WERI-Rb-1 (cell line): ENCODE measurements around the gene TM4SF5.

Experiments
- DNase-seq: peaks from one replicate; pipeline ENCODE4 v3.0.0-alpha.2; 2020
- H3K27ac ChIP-seq: fragments of 250-450 bp; sonication (Bioruptor Pico); 2 replicates; pipeline ENCODE4 v1.5.1; 2020; ENCODE audit warnings: mild to moderate bottlenecking, moderate library complexity
- H3K27me3 ChIP-seq: fragments of 250-450 bp; sonication (Bioruptor Pico); 2 replicates; pipeline ENCODE4 v1.5.1; 2021; ENCODE audit warnings: mild to moderate bottlenecking, low read depth, moderate library complexity; ENCODE audit not compliant: insufficient read depth, severe bottlenecking
- H3K36me3 ChIP-seq: fragments of 250-450 bp; sonication (Bioruptor Pico); 2 replicates; pipeline ENCODE4 v1.5.1; 2020; ENCODE audit warnings: mild to moderate bottlenecking, moderate library complexity
- H3K4me3 ChIP-seq: 2 replicates; pipeline ENCODE4 v1.5.1; 2011; ENCODE audit warnings: low read depth, mild to moderate bottlenecking, control low read depth, low read length
- H3K9me3 ChIP-seq: fragments of 250-450 bp; sonication (Bioruptor Pico); 2 replicates; pipeline ENCODE4 v1.5.1; 2021; ENCODE audit warnings: mild to moderate bottlenecking, moderate library complexity; ENCODE audit not compliant: severe bottlenecking
- CTCF ChIP-seq: IDR thresholded peaks from 2 replicates; pipeline ENCODE4 v1.5.1; 2011; ENCODE audit warnings: low read depth, mild to moderate bottlenecking, control low read depth, inconsistent platforms, low read length

Gene TM4SF5

GRCh38 chr17:4771519-4772234, at the start of gene TM4SF5:
Gene TM4SF5 (plus strand): TSS chr17:4771886. CDS start chr17:4771923, 37 bp downstream.
- H3K27ac ChIP-seq = no peak within 1 kb of the TSS
- H3K4me3 ChIP-seq = no peak within 1 kb of the TSS

GRCh38 chr17:4722678-4723240, 48.9 kb upstream of the TM4SF5 start:
- TF ChIP-seq CTCF = no peak
- no peak overlapping the region for H3K4me3 ChIP-seq
- no peak overlapping the region; the same call in 1 of the 2 replicates for H3K27ac ChIP-seq
- H3K36me3 ChIP-seq = peaks cover 34% of the 10 kb centered on the region
- H3K27me3 ChIP-seq = no peaks in the 10 kb centered on the region
- no peaks in the 10 kb centered on the region for H3K9me3 ChIP-seq
- no peak for DNase-seq

More at GRCh38 chr17:4771519-4772234, at the start of gene TM4SF5:
- H3K36me3 ChIP-seq = no peaks in the 10 kb centered on the region
- no peaks in the 10 kb centered on the region for H3K9me3 ChIP-seq
- H3K27me3 ChIP-seq = no peaks in the 10 kb centered on the region
- no peak for TF ChIP-seq CTCF
- DNase-seq = no peak

- H3K4me3 ChIP-seq = no peak overlapping the region
- H3K9me3 ChIP-seq = no peaks in the 10 kb centered on the region
- H3K27ac ChIP-seq = no peak overlapping the region
- H3K27me3 ChIP-seq = no peaks in the 10 kb centered on the region
- H3K36me3 ChIP-seq = peaks cover 16% of the 10 kb centered on the region
- no peak for DNase-seq
- no peak for TF ChIP-seq CTCF
Observed at GRCh38 chr17:4724650-4725049, 47.0 kb upstream of the TM4SF5 start.

- DNase-seq = no peak
- no peak overlapping the region for H3K27ac ChIP-seq
- H3K4me3 ChIP-seq = no peak overlapping the region
- peaks cover 7% of the 10 kb centered on the region for H3K36me3 ChIP-seq
- no peaks in the 10 kb centered on the region for H3K9me3 ChIP-seq
- TF ChIP-seq CTCF = no peak
- no peaks in the 10 kb centered on the region for H3K27me3 ChIP-seq
Observed at GRCh38 chr17:4725646-4726310, 45.9 kb upstream of the TM4SF5 start.

GRCh38 chr17:4728124-4728523, 43.6 kb upstream of the TM4SF5 start:
- no peak overlapping the region for H3K4me3 ChIP-seq
- no peak for DNase-seq
- H3K36me3 ChIP-seq = no peaks in the 10 kb centered on the region
- TF ChIP-seq CTCF = no peak
- no peaks in the 10 kb centered on the region for H3K9me3 ChIP-seq
- H3K27ac ChIP-seq = no peak overlapping the region
- no peaks in the 10 kb centered on the region for H3K27me3 ChIP-seq
